T-cell (primary cell): ENCODE data around the gene CDK18. TPM values are rescaled to one million over a fixed set of nuclear protein-coding genes. Genes with fewer than 3 reads are reported as not detected.

Source experiments
- ATAC-seq, 4 experiments: fragments of 200-7000 bp in 3 of 4; fragments of 150-1000 bp in 1 of 4; cut with Tn5 transposase; replicated peaks in 1 of 4; 1 replicate in 3 of 4; 2 replicates in 1 of 4; pipeline ENCODE4 v1.10.0; 2021; ENCODE audit warnings: moderate library complexity in 3 of 4, mild to moderate bottlenecking in 2 of 4, moderate number of reproducible peaks in 1 of 4
- CTCF ChIA-PET, 2 donors: fragments of 300-600 bp; sonication (Branson Sonifier 250); formaldehyde crosslinking; loops; one replicate each; lab custom pipeline; 2022; ENCODE audit warnings: antibody characterized with exemption in 2 of 2; lab: Charles Lee
- POLR2A ChIA-PET, 2 donors: fragments of 300-600 bp; sonication (Branson Sonifier 250); formaldehyde crosslinking; loops; one replicate each; lab custom pipeline; 2022; ENCODE audit warnings: antibody characterized with exemption in 2 of 2; lab: Charles Lee
- DNase-seq, 35 experiments: peaks; one replicate each; pipeline versions ENCODE4 v3.0.0 to v3.0.0-alpha.2; 2013 to 2023
- H3K27ac ChIP-seq: one replicate; pipeline ENCODE4 v1.5.1; 2013; ENCODE audit warnings: low read length
- H3K27me3 ChIP-seq, 2 experiments: replicated peaks in 1 of 2; 1 replicate in 1 of 2; 2 replicates in 1 of 2; pipeline versions ENCODE4 v1.6.1 to v1.7.0; 2013; ENCODE audit warnings: low read length in 1 of 2, mixed read lengths in 1 of 2; ENCODE audit not compliant: control insufficient read depth in 2 of 2, insufficient read depth in 2 of 2; ENCODE audit errors: extremely low read depth in 1 of 2
- H3K36me3 ChIP-seq, 2 donors: 1 replicate in 1 of 2; 2 replicates in 1 of 2; pipeline versions ENCODE4 v1.6.1 to v1.7.0; 2013; ENCODE audit warnings: low read length in 1 of 2; ENCODE audit not compliant: control insufficient read depth in 2 of 2, insufficient read depth in 1 of 2; ENCODE audit errors: extremely low read depth in 1 of 2
- H3K4me1 ChIP-seq, 2 experiments: 1 replicate in 1 of 2; 2 replicates in 1 of 2; pipeline versions ENCODE4 v1.6.1 to v1.7.0; 2013; ENCODE audit warnings: low read length in 2 of 2, mixed read lengths in 1 of 2; ENCODE audit not compliant: insufficient read depth in 2 of 2, control insufficient read depth in 1 of 2; ENCODE audit errors: extremely low read depth in 1 of 2
- H3K4me3 ChIP-seq, 2 donors: 1 replicate in 1 of 2; 2 replicates in 1 of 2; pipeline versions ENCODE4 v1.5.1 to v1.7.0; 2013; ENCODE audit warnings: mild to moderate bottlenecking in 2 of 2, low read length in 1 of 2, moderate library complexity in 1 of 2; ENCODE audit not compliant: control insufficient read depth in 1 of 2; ENCODE audit errors: extremely low read depth in 1 of 2
- H3K9me3 ChIP-seq: 2 replicates; pipeline ENCODE4 v1.7.0; 2013
- H3K27ac Mint-ChIP-seq, 2 donors: one replicate each; pipeline ENCODE4 v1.8.0; 2020 to 2021; ENCODE audit warnings: mild to moderate bottlenecking in 2 of 2, mixed read lengths in 2 of 2
- H3K27me3 Mint-ChIP-seq, 2 donors: one replicate each; pipeline ENCODE4 v1.8.0; 2021 to 2022; ENCODE audit warnings: mixed read lengths in 2 of 2
- H3K36me3 Mint-ChIP-seq: one replicate; pipeline ENCODE4 v1.8.0; 2021; ENCODE audit warnings: mixed read lengths
- H3K4me1 Mint-ChIP-seq, 3 donors: one replicate each; pipeline ENCODE4 v1.8.0; 2020 to 2022; ENCODE audit warnings: mixed read lengths in 3 of 3, mild to moderate bottlenecking in 1 of 3
- H3K4me3 Mint-ChIP-seq, 3 donors: one replicate each; pipeline ENCODE4 v1.8.0; 2020 to 2022; ENCODE audit warnings: mild to moderate bottlenecking in 3 of 3, mixed read lengths in 3 of 3, moderate library complexity in 3 of 3
- H3K9me3 Mint-ChIP-seq, 3 donors: one replicate each; pipeline ENCODE4 v1.8.0; 2020 to 2022; ENCODE audit warnings: mixed read lengths in 3 of 3
- WGBS: methylation state at CpG from one replicate; pipeline ENCODE4 v1.1.5; 2013; ENCODE audit warnings: missing lambda C conversion rate; ENCODE audit not compliant: insufficient coverage; 5-methylcytosine and 5-hydroxymethylcytosine counted together
- total RNA-seq, 35 experiments: library from RNA in 6 of 35; stranded (reverse) in 6 of 35; fragments of 120-200 nt in 1 of 35; gene quantifications; one replicate each; pipeline versions ENCODE4 v1.2.1 to v1.2.4 and lab custom pipeline; 2013 to 2026

The CDK18 gene
- total RNA-seq, 5 donors from 2014 or later (not counting 1 experiment from before 2014, with no cell fraction given): 1.7 to 4.6 (median 2.1) TPM

DNA sequence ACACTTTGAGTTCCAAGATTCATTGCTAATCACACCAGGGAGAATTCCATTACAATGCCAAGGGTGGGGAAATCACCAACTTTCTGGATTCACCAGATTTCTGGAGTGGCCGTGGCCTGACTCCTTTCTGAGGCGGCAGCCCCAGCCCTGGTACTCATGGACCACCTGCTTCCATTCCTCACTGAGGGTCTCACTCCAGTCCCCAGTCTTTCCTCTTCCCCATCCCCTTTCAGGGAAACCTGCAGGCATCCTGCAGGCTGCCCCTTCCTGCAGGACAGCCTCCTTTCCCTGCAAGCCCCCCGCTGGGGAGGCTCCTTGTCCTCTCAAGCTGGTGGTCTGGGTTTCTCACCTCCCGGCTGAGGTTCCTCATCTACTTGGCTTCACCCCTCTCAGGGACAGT is 12.7 kb upstream of the CDK18 start:
- ChIA-PET CTCF (interaction anchor here in 1 of 2 donors (0.6 to 0.7 kb wide), 3 partner anchors 13 to 37 kb away, joined by 3 to 10 read pairs (median 8); partner anchors contain the start of gene CDK18), POLR2A (no interaction called here)
- no peak for ATAC-seq

GRCh38 chr1:205492201-205492667 is 12.2 kb upstream of the CDK18 start:
- no peaks in the 10 kb centered on the region for H3K4me1 ChIP-seq
- H3K27me3 ChIP-seq: peaks cover 3 to 64% of the 10 kb centered on the region in 2 experiments
- H3K9me3 ChIP-seq: no peaks in the 10 kb centered on the region
- H3K27ac Mint-ChIP-seq: no peak overlapping the region
- peaks cover 35 to 45% of the 10 kb centered on the region in 2 donors for H3K27me3 Mint-ChIP-seq
- no peak overlapping the region for H3K27ac ChIP-seq
- 66% methylated on average over 2 of the region's 2 CpGs for WGBS
- ChIA-PET CTCF (interaction anchor here in 1 of 2 donors (0.6 to 0.9 kb wide), 4 partner anchors 10 to 36 kb away, joined by 3 to 10 read pairs (median 6); partner anchors contain the start of gene CDK18), POLR2A (no interaction called here)
- H3K4me3 Mint-ChIP-seq: no peak overlapping the region
- no peak for DNase-seq
- no peaks in the 10 kb centered on the region for H3K9me3 Mint-ChIP-seq
- H3K4me3 ChIP-seq: no peak overlapping the region
- H3K36me3 Mint-ChIP-seq: no peaks in the 10 kb centered on the region
- H3K36me3 ChIP-seq: no peaks in the 10 kb centered on the region
- peaks cover 0 to 6% (median 0%) of the 10 kb centered on the region in 3 donors for H3K4me1 Mint-ChIP-seq
- ATAC-seq: no peak

More for the DNA sequence above, 12.7 kb upstream of the CDK18 start:
- H3K9me3 ChIP-seq: no peaks in the 10 kb centered on the region
- peaks cover 0 to 6% (median 0%) of the 10 kb centered on the region in 3 donors for H3K4me1 Mint-ChIP-seq
- DNase-seq: no peak
- H3K4me3 Mint-ChIP-seq: no peak overlapping the region
- H3K4me3 ChIP-seq: no peak overlapping the region
- H3K27ac ChIP-seq: no peak overlapping the region
- H3K4me1 ChIP-seq: no peaks in the 10 kb centered on the region
- no peaks in the 10 kb centered on the region for H3K36me3 ChIP-seq
- no peaks in the 10 kb centered on the region for H3K9me3 Mint-ChIP-seq
- WGBS: 73% methylated on average over 3 of the region's 4 CpGs
- no peak overlapping the region for H3K27ac Mint-ChIP-seq
- H3K27me3 Mint-ChIP-seq: peaks cover 36 to 46% of the 10 kb centered on the region in 2 donors
- peaks cover 3 to 66% of the 10 kb centered on the region in 2 experiments for H3K27me3 ChIP-seq
- no peaks in the 10 kb centered on the region for H3K36me3 Mint-ChIP-seq

- H3K27ac Mint-ChIP-seq: no peak overlapping the region
- Histone ChIP-seq H3K36me3 (no peaks in the 10 kb centered on the region), H3K9me3 (no peaks in the 10 kb centered on the region), H3K27ac (no peak overlapping the region), H3K27me3 (peaks cover 3 to 64% of the 10 kb centered on the region in 2 experiments), H3K4me1 (no peaks in the 10 kb centered on the region), H3K4me3 (no peak overlapping the region)
- H3K9me3 Mint-ChIP-seq: no peaks in the 10 kb centered on the region
- ChIA-PET CTCF (interaction anchor here in 1 of 2 donors (0.9 kb wide), 1 partner anchor 10 kb away, joined by 4 read pairs; no protein-coding TSS in a partner anchor), POLR2A (no interaction called here)
- no peak overlapping the region for H3K4me3 Mint-ChIP-seq
- H3K4me1 Mint-ChIP-seq: peaks cover 0 to 6% (median 0%) of the 10 kb centered on the region in 3 donors
- 30% methylated on average over 2 of the region's 7 CpGs for WGBS
- H3K27me3 Mint-ChIP-seq: peaks cover 33 to 40% of the 10 kb centered on the region in 2 donors
- ATAC-seq: no peak
- no peaks in the 10 kb centered on the region for H3K36me3 Mint-ChIP-seq
- no peak for DNase-seq
These were observed 11.7 kb upstream of the CDK18 start for GRCh38 chr1:205492774-205493173.

DNA sequence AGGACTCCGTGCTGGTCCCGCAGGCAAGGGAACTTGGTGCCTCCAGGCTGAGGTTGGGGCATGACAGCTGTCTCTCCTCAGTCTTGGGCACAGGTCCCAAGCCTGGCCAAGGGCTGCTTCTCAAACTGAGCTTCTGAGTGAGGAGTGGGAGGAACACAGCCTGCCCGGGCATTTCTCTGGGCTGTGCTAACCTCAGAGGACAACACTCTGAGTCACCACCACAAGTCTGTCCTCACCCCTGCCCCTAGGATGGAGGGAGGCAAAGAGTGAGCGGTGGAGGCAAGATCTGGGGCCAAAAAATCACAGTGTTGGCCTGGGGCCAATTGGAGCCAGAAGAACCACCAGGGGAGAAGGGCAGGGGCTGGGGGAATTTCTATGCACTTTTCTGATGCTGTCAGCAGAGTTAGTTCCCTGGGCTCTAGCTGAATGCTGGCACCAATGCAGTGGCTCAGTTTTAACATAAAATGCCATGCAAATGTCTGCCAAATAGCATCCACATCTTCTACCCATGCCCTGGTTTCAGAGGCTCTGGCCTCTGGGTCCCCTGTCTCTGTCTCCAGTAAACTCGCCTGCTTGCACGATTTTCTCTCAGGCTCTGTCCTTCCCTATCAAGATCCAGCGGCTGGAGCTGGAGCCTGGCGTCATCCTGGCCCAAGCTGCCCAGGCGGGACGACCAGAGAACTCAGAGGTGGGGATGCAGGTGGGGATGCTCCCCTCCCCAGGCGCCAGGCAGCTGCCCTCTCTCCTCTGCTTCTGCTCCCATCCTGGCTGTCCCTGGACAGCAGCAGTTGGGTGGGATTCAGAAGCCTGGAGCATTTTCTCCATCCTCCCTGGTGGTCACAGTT is 11.0 kb upstream of the CDK18 start:
- ATAC-seq: no peak
- DNase-seq: no peak

DNA sequence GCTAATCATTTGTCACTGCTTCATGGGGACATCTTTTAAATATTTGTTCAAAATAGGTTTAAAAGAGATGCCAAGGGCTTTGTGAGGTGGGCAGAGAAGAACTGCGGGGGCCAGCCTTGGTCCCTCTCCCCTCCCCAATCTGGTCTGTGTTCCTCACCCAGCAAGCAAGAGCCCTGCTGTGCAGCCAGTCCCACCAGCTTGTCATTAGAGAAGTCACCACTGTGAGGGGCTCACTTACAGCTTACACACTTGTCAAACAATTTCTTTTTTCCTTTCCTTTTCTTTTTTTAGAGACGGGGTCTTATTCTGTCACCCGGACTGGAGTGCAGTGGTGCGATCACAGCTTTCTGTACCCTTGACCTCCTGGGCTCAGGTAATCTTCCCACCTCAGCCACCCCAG is 10.4 kb upstream of the CDK18 start:
- H3K36me3 Mint-ChIP-seq: no peaks in the 10 kb centered on the region
- H3K36me3 ChIP-seq: no peaks in the 10 kb centered on the region
- H3K27ac ChIP-seq: no peak overlapping the region
- DNase-seq (no peak), ATAC-seq (no peak)
- no peak overlapping the region for H3K4me3 ChIP-seq
- peaks cover 27 to 35% of the 10 kb centered on the region in 2 donors for H3K27me3 Mint-ChIP-seq
- no peaks in the 10 kb centered on the region for H3K4me1 Mint-ChIP-seq
- ChIA-PET CTCF (interaction anchor here in 1 of 2 donors (0.6 kb wide), 1 partner anchor 97 kb away, joined by 3 read pairs; no protein-coding TSS in a partner anchor), POLR2A (no interaction called here)
- no peak overlapping the region for H3K4me3 Mint-ChIP-seq
- H3K4me1 ChIP-seq: no peaks in the 10 kb centered on the region
- 70% methylated on average over 3 of the region's 4 CpGs for WGBS
- no peaks in the 10 kb centered on the region for H3K9me3 ChIP-seq
- peaks cover 3 to 56% of the 10 kb centered on the region in 2 experiments for H3K27me3 ChIP-seq
- no peak overlapping the region for H3K27ac Mint-ChIP-seq
- H3K9me3 Mint-ChIP-seq: no peaks in the 10 kb centered on the region

More for the DNA sequence above, 11.0 kb upstream of the CDK18 start:
- H3K27ac Mint-ChIP-seq: no peak overlapping the region
- H3K27ac ChIP-seq: no peak overlapping the region
- H3K4me1 ChIP-seq: no peaks in the 10 kb centered on the region
- H3K4me3 ChIP-seq: no peak overlapping the region
- no peaks in the 10 kb centered on the region for H3K36me3 ChIP-seq
- H3K4me1 Mint-ChIP-seq: no peaks in the 10 kb centered on the region
- H3K9me3 Mint-ChIP-seq: no peaks in the 10 kb centered on the region
- CTCF ChIA-PET: interaction anchor here in 1 of 2 donors (0.6 kb wide), 1 partner anchor 96 kb away, joined by 3 read pairs; no protein-coding TSS in a partner anchor
- H3K36me3 Mint-ChIP-seq: no peaks in the 10 kb centered on the region
- POLR2A ChIA-PET: no interaction called here
- peaks cover 27 to 35% of the 10 kb centered on the region in 2 donors for H3K27me3 Mint-ChIP-seq
- H3K9me3 ChIP-seq: no peaks in the 10 kb centered on the region
- no peak overlapping the region for H3K4me3 Mint-ChIP-seq
- H3K27me3 ChIP-seq: peaks cover 3 to 58% of the 10 kb centered on the region in 2 experiments
- WGBS: 24% methylated on average over 3 of the region's 11 CpGs

GRCh38 chr1:205495237-205495823 is 9.1 kb upstream of the CDK18 start:
- Histone ChIP-seq H3K9me3 (no peaks in the 10 kb centered on the region), H3K4me1 (no peaks in the 10 kb centered on the region), H3K27ac (no peak overlapping the region), H3K36me3 (no peaks in the 10 kb centered on the region), H3K27me3 (peaks cover 3 to 52% of the 10 kb centered on the region in 2 experiments), H3K4me3 (no peak overlapping the region)
- Mint-ChIP-seq H3K27me3 (peaks cover 24 to 31% of the 10 kb centered on the region in 2 donors), H3K27ac (no peak overlapping the region), H3K4me1 (no peaks in the 10 kb centered on the region), H3K4me3 (no peak overlapping the region), H3K9me3 (no peaks in the 10 kb centered on the region), H3K36me3 (no peaks in the 10 kb centered on the region)
- ATAC-seq (no peak), DNase-seq (no peak)
- WGBS: 43% methylated on average over 1 of the region's 9 CpGs
- ChIA-PET CTCF (interaction anchor here in 1 of 2 donors (0.6 kb wide), 1 partner anchor 260 kb away, joined by 3 read pairs; no protein-coding TSS in a partner anchor), POLR2A (no interaction called here)
